ENCODE measurements around the gene FAM89A. TPM values are rescaled to one million over a fixed set of nuclear protein-coding genes. Genes with fewer than 3 reads are reported as not detected.

Gene FAM89A
- polyA plus RNA-seq, 1 of the 3 experiments (the other 2 are of a cell fraction) = 2.7 TPM

- TF ChIP-seq TAF1 (IDR thresholded peaks at IDR 0.05; ENCODE audit: borderline replicate concordance, low read depth, low read length) (no peak), SIN3A (IDR thresholded peaks at IDR 0.05; ENCODE audit: borderline replicate concordance, low read depth, low read length) (no peak), PBX3 (IDR thresholded peaks at IDR 0.05) (no peak), USF1 (IDR thresholded peaks at IDR 0.05; ENCODE audit: borderline replicate concordance, low read depth) (no peak), SMC3 (IDR thresholded peaks at IDR 0.05; ENCODE audit: low read depth, low read length) (no peak), RAD21 (IDR thresholded peaks at IDR 0.05; ENCODE audit: low read length) (no peak), GATA2 (CRISPR knock-in tag; IDR thresholded peaks at IDR 0.05) (no peak)
- TF ChIP-seq, protein P1, sequence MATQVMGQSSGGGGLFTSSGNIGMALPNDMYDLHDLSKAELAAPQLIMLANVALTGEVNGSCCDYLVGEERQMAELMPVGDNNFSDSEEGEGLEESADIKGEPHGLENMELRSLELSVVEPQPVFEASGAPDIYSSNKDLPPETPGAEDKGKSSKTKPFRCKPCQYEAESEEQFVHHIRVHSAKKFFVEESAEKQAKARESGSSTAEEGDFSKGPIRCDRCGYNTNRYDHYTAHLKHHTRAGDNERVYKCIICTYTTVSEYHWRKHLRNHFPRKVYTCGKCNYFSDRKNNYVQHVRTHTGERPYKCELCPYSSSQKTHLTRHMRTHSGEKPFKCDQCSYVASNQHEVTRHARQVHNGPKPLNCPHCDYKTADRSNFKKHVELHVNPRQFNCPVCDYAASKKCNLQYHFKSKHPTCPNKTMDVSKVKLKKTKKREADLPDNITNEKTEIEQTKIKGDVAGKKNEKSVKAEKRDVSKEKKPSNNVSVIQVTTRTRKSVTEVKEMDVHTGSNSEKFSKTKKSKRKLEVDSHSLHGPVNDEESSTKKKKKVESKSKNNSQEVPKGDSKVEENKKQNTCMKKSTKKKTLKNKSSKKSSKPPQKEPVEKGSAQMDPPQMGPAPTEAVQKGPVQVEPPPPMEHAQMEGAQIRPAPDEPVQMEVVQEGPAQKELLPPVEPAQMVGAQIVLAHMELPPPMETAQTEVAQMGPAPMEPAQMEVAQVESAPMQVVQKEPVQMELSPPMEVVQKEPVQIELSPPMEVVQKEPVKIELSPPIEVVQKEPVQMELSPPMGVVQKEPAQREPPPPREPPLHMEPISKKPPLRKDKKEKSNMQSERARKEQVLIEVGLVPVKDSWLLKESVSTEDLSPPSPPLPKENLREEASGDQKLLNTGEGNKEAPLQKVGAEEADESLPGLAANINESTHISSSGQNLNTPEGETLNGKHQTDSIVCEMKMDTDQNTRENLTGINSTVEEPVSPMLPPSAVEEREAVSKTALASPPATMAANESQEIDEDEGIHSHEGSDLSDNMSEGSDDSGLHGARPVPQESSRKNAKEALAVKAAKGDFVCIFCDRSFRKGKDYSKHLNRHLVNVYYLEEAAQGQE (IDR thresholded peaks at IDR 0.05; ENCODE audit: low read depth, low read length) = no peak
- Histone ChIP-seq H4K20me1 (ENCODE audit: insufficient read depth) (no peaks in the 10 kb centered on the region), H3K27me3 (ENCODE audit: insufficient read depth) (no peaks in the 10 kb centered on the region), H2AFZ (ENCODE audit: low read depth) (no peak overlapping the region), H3K79me2 (ENCODE audit: insufficient read depth) (peaks cover 23% of the 10 kb centered on the region), H3K36me3 (replicated peaks in 1 of 2; ENCODE audit: control insufficient read depth in 1 of 2, insufficient read depth in 2 of 2, low read length in 1 of 2) (peaks cover 31 to 62% of the 10 kb centered on the region in 2 experiments), H3K4me1 (ENCODE audit: control insufficient read depth in 1 of 2, insufficient read depth in 2 of 2, low read depth in 1 of 2, low read length in 1 of 2) (peaks cover 0 to 4% of the 10 kb centered on the region in 2 experiments; a peak in 1 of 4 replicates), H3K4me3 (ENCODE audit: low read depth in 2 of 2, low read length in 1 of 2) (no peak overlapping the region), H3K9me3 (no peaks in the 10 kb centered on the region), H3K9ac (no peak overlapping the region), H3K9me2 (no peaks in the 10 kb centered on the region), H3K27ac (ENCODE audit: low read depth in 2 of 2, low read length in 1 of 2) (no peak overlapping the region), H3K4me2 (no peak overlapping the region), H3F3A (replicated peaks; ENCODE audit: insufficient read depth) (no peaks in the 10 kb centered on the region)
- WGBS (ENCODE audit: low lambda C conversion rate) = 85% methylated on average over 7 of the region's 7 CpGs
- DNase-seq = no peak
- ChIA-PET POLR2A (no interaction called here), CTCF (interaction anchor here (0.6 kb wide), 1 partner anchor 1650 kb away, joined by 3 read pairs; no protein-coding TSS in a partner anchor)
Observed at GRCh38 chr1:230992100-230992774, 47.8 kb downstream of the FAM89A start.

GRCh38 chr1:230987448-230987847, 52.6 kb downstream of the FAM89A start:
- Histone ChIP-seq H3K9me3 (no peaks in the 10 kb centered on the region), H4K20me1 (ENCODE audit: insufficient read depth) (0 out of 2 replicates have a peak, but pooled peaks cover 3% of the 10 kb centered on the region), H3K9ac (no peak overlapping the region), H3K79me2 (ENCODE audit: insufficient read depth) (peaks cover 23% of the 10 kb centered on the region), H3K36me3 (replicated peaks in 1 of 2; ENCODE audit: control insufficient read depth in 1 of 2, insufficient read depth in 2 of 2, low read length in 1 of 2) (peaks cover 20 to 38% of the 10 kb centered on the region in 2 experiments), H3K27me3 (ENCODE audit: insufficient read depth) (no peaks in the 10 kb centered on the region), H3K27ac (ENCODE audit: low read depth in 2 of 2, low read length in 1 of 2) (peak overlapping the region; percentile 6 to 33; a peak in 2 of 4 replicates), H2AFZ (ENCODE audit: low read depth) (peak overlapping the region; percentile 27; the same call in 1 of the 2 replicates), H3K4me3 (ENCODE audit: low read depth in 2 of 2, low read length in 1 of 2) (no peak overlapping the region), H3K4me2 (no peak overlapping the region; the same call in 1 of the 2 replicates), H3K9me2 (no peaks in the 10 kb centered on the region), H3F3A (replicated peaks; ENCODE audit: insufficient read depth) (peaks cover 5% of the 10 kb centered on the region), H3K4me1 (ENCODE audit: control insufficient read depth in 1 of 2, insufficient read depth in 2 of 2, low read depth in 1 of 2, low read length in 1 of 2) (peaks cover 0 to 4% of the 10 kb centered on the region in 2 experiments; a peak in 1 of 4 replicates)
- no peak for DNase-seq
- 86% methylated on average over 3 of the region's 3 CpGs for WGBS (ENCODE audit: low lambda C conversion rate)
- CTCF ChIA-PET = interaction anchor here (1.0 to 2.1 kb wide), 2 partner anchors 9 to 223 kb away, joined by 3 to 7 read pairs; partner anchors contain the start of genes ARV1 and TTC13
- TF ChIP-seq YY1 (IDR thresholded peaks at IDR 0.05; ENCODE audit: low read depth) (no peak), EP300 (IDR thresholded peaks at IDR 0.05; ENCODE audit: borderline replicate concordance in 1 of 2, low read depth in 1 of 2, low read length in 1 of 2) (no peak), USF2 (IDR thresholded peaks at IDR 0.05; ENCODE audit: borderline replicate concordance, low read depth, low read length) (no peak)
- POLR2A ChIA-PET = no interaction called here
